Heart left ventricle (tissue), 16 donors: ENCODE results near the gene CDH8. TPM values are rescaled to one million over a fixed set of nuclear protein-coding genes. Genes with fewer than 3 reads are reported as not detected.

ENCODE experiments used
- ATAC-seq, 4 donors: fragments of 200-7000 bp; cut with Tn5 transposase; one replicate each; pipeline ENCODE4 v1.9.1; 2020 to 2022; ENCODE audit warnings: moderate library complexity in 4 of 4, mild to moderate bottlenecking in 3 of 4, moderate number of reproducible peaks in 1 of 4
- DNase-seq, 5 donors: peaks; one replicate each; pipeline ENCODE4 v3.0.0-alpha.2; 2020
- H3K27ac ChIP-seq, 12 donors: fragments of 200-600 bp; sonication (generic) in 4 of 12; one replicate each; pipeline versions ENCODE4 v1.5.0 to v1.8.0; 2016 to 2022; ENCODE audit warnings: mild to moderate bottlenecking in 2 of 12
- H3K27me3 ChIP-seq, 9 donors: fragments of 200-600 bp; sonication (generic) in 2 of 9; one replicate each; pipeline versions ENCODE4 v1.5.1 to v1.8.0; 2016 to 2022; ENCODE audit warnings: mild to moderate bottlenecking in 3 of 9
- H3K36me3 ChIP-seq, 9 donors: fragments of 200-600 bp; sonication (generic) in 2 of 9; one replicate each; pipeline versions ENCODE4 v1.5.0 to v1.8.0; 2018 to 2022; ENCODE audit warnings: mild to moderate bottlenecking in 2 of 9
- H3K4me1 ChIP-seq, 12 donors: fragments of 200-600 bp; sonication (generic) in 4 of 12; one replicate each; pipeline versions ENCODE4 v1.5.0 to v1.8.0; 2016 to 2022; ENCODE audit warnings: mild to moderate bottlenecking in 3 of 12
- H3K4me3 ChIP-seq, 12 donors: fragments of 200-600 bp; sonication (generic) in 4 of 12; one replicate each; pipeline versions ENCODE4 v1.5.0 to v1.8.0; 2017 to 2022; ENCODE audit warnings: mild to moderate bottlenecking in 9 of 12, moderate library complexity in 4 of 12
- H3K9me3 ChIP-seq, 12 donors: fragments of 200-600 bp; sonication (generic) in 4 of 12; one replicate each; pipeline versions ENCODE4 v1.5.0 to v1.8.0; 2016 to 2022; ENCODE audit warnings: mild to moderate bottlenecking in 1 of 12
- CTCF ChIP-seq, 12 donors: fragments of 200-600 bp; sonication (generic) in 4 of 12; IDR thresholded peaks; one replicate each; pipeline versions ENCODE4 v1.5.0 to v1.8.0; 2018 to 2022; ENCODE audit warnings: antibody characterized with exemption in 12 of 12, mild to moderate bottlenecking in 5 of 12
- POLR2A ChIP-seq, 2 donors: fragments of 450-650 bp; IDR thresholded peaks; one replicate each; pipeline ENCODE4 v1.6.1; 2017; ENCODE audit warnings: antibody characterized with exemption in 2 of 2, mild to moderate bottlenecking in 2 of 2, moderate library complexity in 2 of 2
- WGBS, 4 donors: extraction: QIAGEN DNeasy Blood & Tissue Kit in 2 of 4; methylation state at CpG; one replicate each; pipeline versions ENCODE4 v1.1.5 to v1.1.7; 2013 to 2018; 5-methylcytosine and 5-hydroxymethylcytosine counted together
- intact Hi-C, 10 donors: fragments of 100-400 bp; cut with DNase I; formaldehyde crosslinking; loops; one replicate each; pipeline versions ENCODE4 v1.11.1 to v1.14.2; 2022
- polyA plus RNA-seq, 2 donors: library from polyadenylated mRNA; stranded (reverse); fragments of 200-250 nt; gene quantifications; one replicate each; pipeline ENCODE4 v1.2.3, GENCODE V29; 2013
- total RNA-seq, 9 donors: library from RNA; depleted of rRNA in 2 of 9; stranded (reverse); fragments of >200 nt in 2 of 9; fragmentation: NEBNext Ultra II Directional in 3 of 9; extraction: Animal tissue kit (Norgen Biotek cat#: 25700) in 3 of 9; gene quantifications; one replicate each; pipeline versions ENCODE4 v1.1.0 to v1.2.4, GENCODE V29; 2016 to 2023
- donor health status: ischemic (EF 13 %, LVEDD 7.1; RV severe dilation, severe dysfunction).
- donor health status: healthy with polysubstance abuse.
- donor health status: DM: no; HTN: yes; CAD: no.
- donor health status: DM: no; HTN: no; CAD: no.
- donor health status: ischemic (EF 25% LVEDD 6.9; RV normal size, moderate dysfunction).
- donor health status: ischemic (EF 25% LVEDD 5.7; RV mildly dilated, moderate dysfunction).
- donor health status: healthy.
- donor health status: DM: yes; HTN: yes; CAD: no.
- donor health status: ischemic (EF 35%, LVEDD 5.7; RV mildly dilated, moderate dysfunction).
- donor health status: nonischemic (EF 11% LVEDD 7.7; RV severe dilation, severe dysfunction).
- donor health status: DM: yes; HTN: yes; CAD: no.
- donor health status: PGD.
- donor health status: ischemic (EF 29% LVEDD 5.4; RV normal size, mild dysfunction).
- donor health status: nonischemic (EF 23%, LVEDD 6.1; RV moderate dilation, normal function).

Gene CDH8
- total and polyA plus RNA-seq, 11 donors: 0.01 to 1.3 (median 0.37) TPM; not detected in 4

GRCh38 chr16:61945511-61945910, 90.7 kb downstream of the CDH8 start:
- Histone ChIP-seq H3K4me1 (no peaks in the 10 kb centered on the region), H3K9me3 (peaks cover 0 to 5% (median 0%) of the 10 kb centered on the region in 12 donors), H3K36me3 (no peaks in the 10 kb centered on the region), H3K4me3 (no peak overlapping the region), H3K27me3 (no peaks in the 10 kb centered on the region), H3K27ac (no peak overlapping the region)
- intact Hi-C loops: loop anchor here in 1 of 10 donors (10.0 kb wide), 1 partner anchor 61 kb away; no protein-coding TSS in a partner anchor
- 42 to 61% (median 48%) methylated on average over 4 of the region's 4 CpGs for WGBS, 4 donors
- DNase-seq (no peak), ATAC-seq (no peak)
- TF ChIP-seq POLR2A (IDR thresholded peaks at IDR 0.05) (no peak), CTCF (IDR thresholded peaks at IDR 0.05) (no peak)

- Histone ChIP-seq H3K4me3 (no peak overlapping the region), H3K36me3 (no peaks in the 10 kb centered on the region), H3K4me1 (no peaks in the 10 kb centered on the region), H3K27ac (no peak overlapping the region), H3K9me3 (no peaks in the 10 kb centered on the region), H3K27me3 (no peaks in the 10 kb centered on the region)
- no peak for DNase-seq
- intact Hi-C loops: loop anchor here in 1 of 10 donors (10.0 kb wide), 1 partner anchor 59 kb away; no protein-coding TSS in a partner anchor
- TF ChIP-seq CTCF (IDR thresholded peaks at IDR 0.05) (no peak), POLR2A (IDR thresholded peaks at IDR 0.05) (no peak)
- WGBS, 4 donors: 44 to 67% (median 55%) methylated on average over 3 of the region's 3 CpGs
- no peak for ATAC-seq
These were observed 92.2 kb downstream of the CDH8 start for GRCh38 chr16:61944004-61944403.

GRCh38 chr16:61940611-61941010, 95.6 kb downstream of the CDH8 start:
- Histone ChIP-seq H3K4me1 (no peaks in the 10 kb centered on the region), H3K9me3 (no peaks in the 10 kb centered on the region), H3K36me3 (no peaks in the 10 kb centered on the region), H3K27ac (no peak overlapping the region), H3K4me3 (no peak overlapping the region), H3K27me3 (no peaks in the 10 kb centered on the region)
- no peak for ATAC-seq
- TF ChIP-seq CTCF (IDR thresholded peaks at IDR 0.05) (no peak), POLR2A (IDR thresholded peaks at IDR 0.05) (no peak)
- no peak for DNase-seq
- intact Hi-C loops: loop anchor here in 1 of 10 donors (10.0 kb wide), 1 partner anchor 56 kb away; no protein-coding TSS in a partner anchor
- 87 to 94% (median 90%) methylated on average over 10 of the region's 10 CpGs for WGBS, 4 donors

- no peak for ATAC-seq
These were observed 98.6 kb downstream of the CDH8 start for GRCh38 chr16:61937646-61938045.

More at GRCh38 chr16:61937646-61938045, 98.6 kb downstream of the CDH8 start:
- Histone ChIP-seq H3K27me3 (no peaks in the 10 kb centered on the region), H3K4me3 (no peak overlapping the region), H3K27ac (no peak overlapping the region), H3K9me3 (no peaks in the 10 kb centered on the region), H3K36me3 (no peaks in the 10 kb centered on the region), H3K4me1 (no peaks in the 10 kb centered on the region)
- intact Hi-C loops: no loop called here
- no peak for DNase-seq
- TF ChIP-seq CTCF (IDR thresholded peaks at IDR 0.05) (no peak), POLR2A (IDR thresholded peaks at IDR 0.05) (no peak)
